Retinal pigment epithelial cell (primary cell): ENCODE results near the gene CDK5RAP2.

Source experiments
- DNase-seq: peaks from one replicate; pipeline ENCODE4 v3.0.0-alpha.2; 2010; ENCODE audit warnings: low read depth
- H3K4me3 ChIP-seq: 2 replicates; pipeline ENCODE4 v1.5.1; 2011; ENCODE audit warnings: mild to moderate bottlenecking, low read length, control low read depth, moderate library complexity
- TF ChIP-seq, protein P1 (sequence below): conservative IDR thresholded peaks from 2 replicates; pipeline ENCODE4 v1.5.1; 2011; ENCODE audit warnings: low read depth, low read length, control low read depth, inconsistent platforms

CDK5RAP2 gene

DNA sequence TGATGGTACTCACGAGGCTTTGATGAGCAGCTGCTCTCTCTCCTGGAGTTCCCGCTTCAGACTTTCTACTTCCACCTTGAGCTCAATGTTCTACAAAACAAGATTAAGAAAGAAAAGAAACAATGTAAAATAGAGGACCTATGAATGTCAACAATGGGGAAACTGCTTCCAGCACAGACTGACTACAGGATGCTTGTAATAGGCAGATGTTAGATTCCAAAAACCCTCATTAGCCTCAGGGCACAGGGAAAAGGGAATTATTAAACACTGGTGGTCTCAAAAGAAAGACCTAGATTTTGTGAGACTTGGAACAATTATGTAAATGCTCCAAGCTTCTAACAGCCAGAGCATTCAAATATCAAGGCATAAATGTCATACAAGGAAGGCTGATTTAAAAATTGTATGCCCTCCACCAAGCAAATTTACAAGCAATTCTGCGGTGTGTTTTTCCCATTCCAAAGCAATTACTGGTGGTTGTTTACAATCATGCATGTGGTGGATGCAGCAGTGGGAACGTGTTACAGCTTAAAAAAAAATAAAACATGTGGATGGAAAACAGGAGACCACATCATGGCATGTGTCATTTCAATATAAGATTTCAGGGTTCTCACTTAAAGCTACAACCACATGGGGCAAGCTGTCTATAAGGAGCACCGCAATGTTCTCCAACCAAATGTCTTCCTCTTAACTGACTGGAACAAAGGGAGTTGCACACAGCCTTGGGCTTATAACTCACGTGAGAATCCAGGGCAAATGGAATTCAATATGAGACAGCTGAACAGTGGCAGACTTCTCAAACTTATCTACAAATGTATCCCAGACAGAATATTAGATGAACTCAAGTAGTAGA is 34.0 kb downstream of the CDK5RAP2 start:
- H3K4me3 ChIP-seq = no peak overlapping the region
- TF ChIP-seq, protein P1, sequence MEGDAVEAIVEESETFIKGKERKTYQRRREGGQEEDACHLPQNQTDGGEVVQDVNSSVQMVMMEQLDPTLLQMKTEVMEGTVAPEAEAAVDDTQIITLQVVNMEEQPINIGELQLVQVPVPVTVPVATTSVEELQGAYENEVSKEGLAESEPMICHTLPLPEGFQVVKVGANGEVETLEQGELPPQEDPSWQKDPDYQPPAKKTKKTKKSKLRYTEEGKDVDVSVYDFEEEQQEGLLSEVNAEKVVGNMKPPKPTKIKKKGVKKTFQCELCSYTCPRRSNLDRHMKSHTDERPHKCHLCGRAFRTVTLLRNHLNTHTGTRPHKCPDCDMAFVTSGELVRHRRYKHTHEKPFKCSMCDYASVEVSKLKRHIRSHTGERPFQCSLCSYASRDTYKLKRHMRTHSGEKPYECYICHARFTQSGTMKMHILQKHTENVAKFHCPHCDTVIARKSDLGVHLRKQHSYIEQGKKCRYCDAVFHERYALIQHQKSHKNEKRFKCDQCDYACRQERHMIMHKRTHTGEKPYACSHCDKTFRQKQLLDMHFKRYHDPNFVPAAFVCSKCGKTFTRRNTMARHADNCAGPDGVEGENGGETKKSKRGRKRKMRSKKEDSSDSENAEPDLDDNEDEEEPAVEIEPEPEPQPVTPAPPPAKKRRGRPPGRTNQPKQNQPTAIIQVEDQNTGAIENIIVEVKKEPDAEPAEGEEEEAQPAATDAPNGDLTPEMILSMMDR = no peak
- DNase-seq = no peak

- TF ChIP-seq, protein P1 = no peak
- DNase-seq = no peak
- H3K4me3 ChIP-seq = no peak overlapping the region
Observed at GRCh38 chr9:120544441-120544840, 35.5 kb downstream of the CDK5RAP2 start.

- TF ChIP-seq, protein P1 = no peak
- DNase-seq = no peak
- H3K4me3 ChIP-seq = no peak overlapping the region
Observed at GRCh38 chr9:120542701-120543490, 37.1 kb downstream of the CDK5RAP2 start.

- H3K4me3 ChIP-seq = no peak overlapping the region
- DNase-seq = no peak
- TF ChIP-seq, protein P1 = no peak
Observed at GRCh38 chr9:120541921-120542320, 38.0 kb downstream of the CDK5RAP2 start.

DNA sequence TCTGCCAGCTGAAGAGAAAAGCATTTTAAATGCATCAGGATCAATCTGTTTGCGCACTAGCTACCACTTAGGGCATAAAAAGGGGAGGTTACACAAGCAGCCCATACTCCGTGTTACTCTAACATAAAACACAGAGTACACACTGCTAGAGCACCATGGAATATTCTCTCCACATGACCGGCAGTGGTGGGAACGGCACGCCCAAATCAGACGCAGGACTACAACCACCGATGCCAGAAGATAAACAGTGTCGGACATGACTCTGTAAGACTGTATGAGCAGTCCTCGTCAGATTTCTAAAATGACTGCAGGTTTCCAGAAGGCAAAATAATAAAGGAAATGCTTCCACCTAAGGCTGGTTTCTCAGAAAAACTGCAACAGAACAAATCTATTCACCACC is 40.0 kb downstream of the CDK5RAP2 start:
- TF ChIP-seq, protein P1 = no peak
- no peak for DNase-seq
- no peak overlapping the region for H3K4me3 ChIP-seq

- H3K4me3 ChIP-seq = no peak overlapping the region
- DNase-seq = no peak
- TF ChIP-seq, protein P1 = no peak
Observed at GRCh38 chr9:120538339-120538738, 41.6 kb downstream of the CDK5RAP2 start.
